Heart right ventricle (tissue), 16 donors: ENCODE data around the gene RIT2. TPM values are rescaled to one million over a fixed set of nuclear protein-coding genes. Genes with fewer than 3 reads are reported as not detected.

Source experiments
- ATAC-seq, 8 donors: fragments of 200-7000 bp; cut with Tn5 transposase; one replicate each; pipeline ENCODE4 v1.9.1; 2020; ENCODE audit warnings: mild to moderate bottlenecking in 8 of 8, moderate library complexity in 8 of 8, moderate number of reproducible peaks in 1 of 8
- DNase-seq, 2 donors: peaks; one replicate each; pipeline ENCODE4 v3.0.0-alpha.2; 2020
- H3K27ac ChIP-seq, 10 donors: fragments of 200-600 bp; sonication (generic) in 2 of 10; one replicate each; pipeline versions ENCODE4 v1.5.0 to v1.8.0; 2020 to 2022; ENCODE audit warnings: mild to moderate bottlenecking in 3 of 10
- H3K27me3 ChIP-seq, 7 donors: fragments of 200-600 bp; one replicate each; pipeline ENCODE4 v1.8.0; 2021 to 2022; ENCODE audit warnings: mild to moderate bottlenecking in 2 of 7
- H3K36me3 ChIP-seq, 9 donors: fragments of 200-600 bp; sonication (generic) in 1 of 9; one replicate each; pipeline versions ENCODE4 v1.5.0 to v1.8.0; 2020 to 2022; ENCODE audit warnings: mild to moderate bottlenecking in 2 of 9
- H3K4me1 ChIP-seq, 9 donors: fragments of 200-600 bp; sonication (generic) in 1 of 9; one replicate each; pipeline versions ENCODE4 v1.5.0 to v1.8.0; 2020 to 2022; ENCODE audit warnings: mild to moderate bottlenecking in 4 of 9
- H3K4me3 ChIP-seq, 10 donors: fragments of 200-600 bp; sonication (generic) in 2 of 10; one replicate each; pipeline versions ENCODE4 v1.5.0 to v1.8.0; 2020 to 2022; ENCODE audit warnings: mild to moderate bottlenecking in 7 of 10, moderate library complexity in 2 of 10
- H3K9me3 ChIP-seq, 11 donors: fragments of 200-600 bp in 10 of 11; sonication (generic) in 2 of 11; one replicate each; pipeline versions ENCODE4 v1.5.0 to v1.8.0; 2013 to 2022; ENCODE audit warnings: mild to moderate bottlenecking in 2 of 11, control low read depth in 1 of 11, moderate library complexity in 1 of 11
- CTCF ChIP-seq, 9 donors: fragments of 200-600 bp; sonication (generic) in 2 of 9; IDR thresholded peaks; one replicate each; pipeline versions ENCODE4 v1.5.0 to v1.8.0; 2021 to 2022; ENCODE audit warnings: antibody characterized with exemption in 9 of 9, mild to moderate bottlenecking in 5 of 9, moderate library complexity in 1 of 9
- WGBS, 2 donors: extraction: QIAGEN DNeasy Blood & Tissue Kit; methylation state at CpG; one replicate each; pipeline ENCODE4 v1.1.7; 2013; ENCODE audit warnings: inconsistent platforms in 1 of 2; 5-methylcytosine and 5-hydroxymethylcytosine counted together
- intact Hi-C, 10 donors: fragments of 100-400 bp; cut with DNase I; formaldehyde crosslinking; loops; one replicate each; pipeline versions ENCODE4 v1.11.1 to v1.14.2; 2022
- polyA plus RNA-seq, 2 donors: library from polyadenylated mRNA; stranded (reverse); fragments of 200-250 nt; gene quantifications; one replicate each; pipeline ENCODE4 v1.2.3, GENCODE V29; 2013
- total RNA-seq, 10 donors: library from RNA; stranded (reverse); fragmentation: NEBNext Ultra II Directional in 3 of 10; extraction: Animal tissue kit (Norgen Biotek cat#: 25700) in 3 of 10; gene quantifications; one replicate each; pipeline versions ENCODE4 v1.2.1 to v1.2.4, GENCODE V29; 2021 to 2023
- donor health status: Arrhythmogenic right ventricular cardiomyopathy.
- donor health status: ischemic (EF 13 %, LVEDD 7.1; RV severe dilation, severe dysfunction).
- donor health status: healthy with polysubstance abuse.
- donor health status: DM: no; HTN: yes; CAD: no.
- donor health status: DM: no; HTN: no; CAD: no.
- donor health status: ischemic (EF 25% LVEDD 6.9; RV normal size, moderate dysfunction).
- donor health status: ischemic (EF 25% LVEDD 5.7; RV mildly dilated, moderate dysfunction).
- donor health status: healthy.
- donor health status: DM: yes; HTN: yes; CAD: no.
- donor health status: Ischemic cardiomyopathy.
- donor health status: ischemic (EF 35%, LVEDD 5.7; RV mildly dilated, moderate dysfunction).
- donor health status: nonischemic (EF 11% LVEDD 7.7; RV severe dilation, severe dysfunction).
- donor health status: DM: yes; HTN: yes; CAD: no.
- donor health status: PGD.
- donor health status: ischemic (EF 29% LVEDD 5.4; RV normal size, mild dysfunction).
- donor health status: nonischemic (EF 23%, LVEDD 6.1; RV moderate dilation, normal function).

Gene RIT2
- total and polyA plus RNA-seq, 12 donors, result not detected

DNA sequence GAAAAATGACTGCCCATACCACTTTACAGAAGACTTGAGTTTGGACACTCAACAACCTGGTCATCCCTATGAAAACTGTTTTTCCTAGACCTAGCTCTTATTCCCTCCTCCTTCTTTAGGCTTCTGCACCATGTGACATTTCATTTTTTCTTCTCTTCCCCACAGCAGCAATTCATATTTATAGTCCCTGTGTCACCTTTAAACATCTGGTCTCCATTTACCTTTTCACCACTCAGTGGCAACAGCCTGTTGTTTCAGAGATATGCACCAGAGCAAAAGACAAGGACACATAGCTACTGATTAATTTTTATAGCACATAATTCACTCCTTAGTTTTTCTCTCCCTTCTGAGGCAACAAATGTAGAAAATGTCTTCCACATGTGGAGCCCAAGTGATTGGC, 118.7 kb downstream of the RIT2 start:
- Histone ChIP-seq H3K4me1 (no peaks in the 10 kb centered on the region), H3K27ac (no peak overlapping the region), H3K9me3 (no peaks in the 10 kb centered on the region), H3K36me3 (no peaks in the 10 kb centered on the region), H3K27me3 (no peaks in the 10 kb centered on the region), H3K4me3 (no peak overlapping the region)
- DNase-seq (no peak), ATAC-seq (no peak)
- intact Hi-C loops, result no loop called here
- no peak for TF ChIP-seq CTCF (IDR thresholded peaks at IDR 0.05)

- intact Hi-C loops, result no loop called here
- Histone ChIP-seq H3K27me3 (no peaks in the 10 kb centered on the region), H3K36me3 (no peaks in the 10 kb centered on the region), H3K27ac (no peak overlapping the region), H3K9me3 (no peaks in the 10 kb centered on the region), H3K4me3 (no peak overlapping the region), H3K4me1 (no peaks in the 10 kb centered on the region)
- DNase-seq, result no peak
- 86 to 93% methylated on average over 1 of the region's 1 CpG for whole genome bisulfite sequencing, 2 donors
- TF ChIP-seq CTCF (IDR thresholded peaks at IDR 0.05), result no peak
- ATAC-seq, result no peak
These were observed 135.1 kb downstream of the RIT2 start for GRCh38 chr18:42980426-42980825.

DNA sequence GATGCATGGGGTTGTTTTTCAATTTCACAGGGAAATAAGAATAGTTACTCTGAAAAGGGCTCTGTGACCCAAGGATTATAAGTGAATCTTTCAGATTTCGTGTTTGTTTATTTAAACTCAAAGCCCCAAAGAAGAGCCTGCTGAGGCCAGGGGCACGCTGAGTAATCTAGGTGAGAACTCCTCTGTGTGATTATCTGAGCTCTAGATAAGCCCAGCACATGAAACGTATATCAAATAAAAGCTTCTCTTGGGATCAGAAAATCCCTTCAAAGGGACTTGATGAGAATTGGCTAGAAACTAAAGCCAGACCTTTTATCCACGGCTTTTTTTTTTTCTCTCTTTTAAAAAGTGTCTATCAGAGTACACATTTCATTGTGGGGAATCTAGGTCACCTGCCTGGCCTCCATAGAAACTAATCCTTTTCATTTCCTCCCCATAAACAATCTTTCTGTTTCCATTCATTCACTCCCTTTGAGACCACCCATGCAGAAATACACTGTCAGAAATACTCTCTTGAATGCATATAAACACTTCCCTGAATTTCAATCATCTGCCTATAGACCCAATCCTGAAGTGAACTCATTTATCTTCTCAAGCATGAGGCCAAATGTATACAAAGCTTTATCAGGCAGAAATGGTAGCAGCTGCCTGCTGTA, 137.4 kb downstream of the RIT2 start:
- H3K4me3 ChIP-seq, result no peak overlapping the region
- 35 to 40% methylated on average over 4 of the region's 4 CpGs for WGBS, 2 donors
- no peaks in the 10 kb centered on the region for H3K9me3 ChIP-seq
- intact Hi-C loops, result no loop called here
- ATAC-seq (no peak), DNase-seq (no peak)
- H3K27ac ChIP-seq, result no peak overlapping the region
- no peak for TF ChIP-seq CTCF (IDR thresholded peaks at IDR 0.05)
- H3K36me3 ChIP-seq, result no peaks in the 10 kb centered on the region
- H3K4me1 ChIP-seq, result no peaks in the 10 kb centered on the region
- H3K27me3 ChIP-seq, result no peaks in the 10 kb centered on the region

DNA sequence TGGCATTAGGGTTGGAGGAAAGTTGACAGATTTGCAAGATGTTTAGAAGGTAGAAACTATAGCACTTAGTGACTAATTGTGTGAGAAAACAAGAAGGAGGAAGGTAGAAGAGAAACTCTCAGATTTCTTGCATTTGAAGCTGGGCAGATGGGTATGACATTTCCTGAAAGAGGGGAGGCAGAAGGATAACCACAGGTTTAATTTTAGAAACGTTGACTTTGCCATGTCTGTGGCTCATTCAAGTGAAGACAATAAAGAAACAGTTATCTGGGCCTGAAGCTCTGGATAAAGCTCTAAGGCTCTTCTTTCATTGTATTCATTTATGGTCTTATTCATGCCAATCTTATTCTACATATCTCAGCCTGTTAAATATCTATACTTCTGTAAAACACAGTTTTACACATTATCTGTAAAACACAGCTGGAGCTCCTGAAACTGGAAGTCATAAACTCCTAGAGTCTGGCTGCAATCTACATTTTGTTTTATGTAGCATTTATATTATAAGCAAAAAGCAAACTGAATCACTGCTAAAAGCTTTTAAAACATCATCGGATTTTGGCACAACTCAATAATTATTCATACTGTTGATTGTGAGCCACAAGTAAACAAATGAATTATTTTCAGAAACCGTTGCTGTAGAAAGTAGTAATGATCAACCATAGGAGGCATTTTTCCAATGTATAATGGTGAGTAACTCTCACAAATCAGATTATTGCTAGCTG, 138.5 kb downstream of the RIT2 start:
- Histone ChIP-seq H3K4me3 (no peak overlapping the region), H3K9me3 (no peaks in the 10 kb centered on the region), H3K36me3 (no peaks in the 10 kb centered on the region), H3K27me3 (no peaks in the 10 kb centered on the region), H3K27ac (no peak overlapping the region), H3K4me1 (no peaks in the 10 kb centered on the region)
- 50 to 52% methylated on average over 3 of the region's 3 CpGs for WGBS, 2 donors
- intact Hi-C loops, result no loop called here
- DNase-seq (no peak), ATAC-seq (no peak)
- TF ChIP-seq CTCF (IDR thresholded peaks at IDR 0.05), result no peak
